ENCODE data around the gene FAM168A.

FAM168A gene

GRCh38 chr11:73554671-73555320 is 43.1 kb downstream of the FAM168A start:
- DNase-seq, result no peak

- DNase-seq, result no peak
Observed at GRCh38 chr11:73553266-73553665, 44.6 kb downstream of the FAM168A start.

- no peak for DNase-seq
Observed at GRCh38 chr11:73551677-73552076, 46.2 kb downstream of the FAM168A start.

GRCh38 chr11:73549376-73549775 is 48.5 kb downstream of the FAM168A start:
- DNase-seq, result no peak

DNA sequence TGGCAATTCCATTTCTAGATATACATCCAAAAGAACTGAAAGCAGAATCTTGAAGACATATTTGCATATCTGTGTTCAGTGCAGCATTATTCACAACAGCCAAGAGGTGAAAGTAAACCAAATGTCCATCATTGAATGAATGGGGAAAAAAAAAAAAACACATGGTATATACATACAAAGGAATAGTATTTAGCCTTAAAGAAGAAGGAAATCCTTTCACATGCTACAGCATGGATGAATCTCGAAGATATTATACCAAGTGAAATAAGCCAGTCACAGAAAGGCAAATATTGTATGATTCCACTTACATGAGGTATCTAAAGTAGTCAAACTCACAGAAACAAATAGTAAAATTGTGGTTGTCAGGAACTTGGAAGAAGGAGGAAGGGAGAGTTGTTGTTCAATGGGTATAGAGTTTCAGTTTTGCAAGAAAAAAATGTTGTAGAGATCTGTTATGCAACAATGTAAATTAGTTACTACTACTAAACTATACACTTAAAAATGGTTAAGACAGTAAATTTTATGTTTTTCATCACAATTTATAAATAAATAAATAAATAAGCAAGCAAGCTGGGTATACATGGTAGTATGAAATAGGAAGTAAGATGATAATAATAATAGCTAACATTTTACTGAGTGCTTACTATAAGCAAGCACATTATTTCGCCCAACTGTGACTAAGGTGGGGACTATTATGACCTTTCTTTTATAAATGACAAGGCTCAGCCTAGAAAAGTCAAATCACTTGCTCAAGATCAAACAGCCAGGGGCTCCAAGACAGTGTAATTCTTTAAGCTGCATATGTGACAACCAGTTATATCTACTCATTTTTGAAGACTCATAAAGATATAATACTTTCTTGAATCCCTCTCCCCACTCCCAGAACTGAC is 50.0 kb downstream of the FAM168A start:
- no peak for DNase-seq

DNA sequence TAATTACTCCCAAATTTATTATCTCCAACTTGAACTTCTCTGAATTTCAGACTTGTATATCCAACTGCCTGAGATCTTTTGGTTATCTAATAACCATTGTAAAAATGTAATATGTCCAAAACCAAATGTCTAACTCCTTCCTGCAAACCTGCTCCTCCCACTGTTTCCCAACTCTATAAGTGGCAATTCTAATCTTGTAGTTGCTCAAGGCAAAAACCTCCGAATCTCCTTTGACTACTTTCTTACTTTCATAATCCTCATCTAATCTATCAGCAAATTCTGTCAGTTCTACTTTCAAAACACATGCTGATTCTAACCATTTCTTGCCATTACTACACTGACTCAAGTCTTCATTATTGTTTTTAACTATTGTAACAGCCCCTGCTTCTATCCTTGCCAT is 55.7 kb downstream of the FAM168A start:
- DNase-seq, result no peak

GRCh38 chr11:73539506-73540084 is 58.3 kb downstream of the FAM168A start:
- no peak for DNase-seq

DNA sequence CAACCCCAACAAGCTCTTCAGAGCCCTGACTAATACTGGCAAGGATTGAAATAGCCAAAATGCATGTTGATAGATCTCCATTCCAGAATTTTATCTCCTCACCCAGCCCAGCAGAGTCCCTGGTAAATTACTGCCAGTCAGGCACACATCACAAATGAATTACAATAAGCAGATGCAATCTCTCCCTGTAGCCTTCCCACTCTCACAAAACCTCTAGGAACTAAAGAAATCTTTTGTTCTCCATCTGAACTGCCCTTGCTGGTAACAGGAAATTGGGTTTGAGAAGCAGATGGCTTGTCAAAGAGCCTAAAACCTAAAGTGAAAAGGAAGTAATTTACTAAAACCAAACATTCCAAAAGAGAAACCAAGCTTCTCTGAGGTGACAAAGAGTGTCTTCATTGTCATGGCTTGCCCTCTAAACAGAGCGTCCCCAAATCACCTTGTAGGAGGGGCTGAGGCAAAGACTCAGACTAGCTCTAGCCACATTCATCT is 59.5 kb downstream of the FAM168A start:
- DNase-seq, result no peak

DNA sequence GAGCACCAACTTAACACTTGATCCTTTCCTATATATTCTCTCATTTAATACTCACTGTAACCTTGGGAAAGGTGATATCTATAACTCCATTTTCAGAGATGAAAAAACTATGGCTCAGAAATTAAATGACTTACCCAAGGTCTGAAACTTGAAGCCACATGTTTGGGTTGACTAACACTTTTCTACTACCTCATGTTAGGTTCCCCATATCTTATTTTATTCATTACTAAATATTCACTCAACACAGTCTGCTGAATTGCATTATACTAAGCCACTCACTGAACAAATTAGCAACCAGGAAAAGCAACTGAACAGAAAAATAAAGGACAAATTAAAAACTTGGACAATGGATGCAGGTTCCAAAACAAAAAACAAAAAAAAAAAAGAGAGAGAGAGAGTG is 59.9 kb downstream of the FAM168A start:
- DNase-seq, result no peak

- no peak for DNase-seq
Observed at GRCh38 chr11:73536961-73537360, 61.0 kb downstream of the FAM168A start.

DNA sequence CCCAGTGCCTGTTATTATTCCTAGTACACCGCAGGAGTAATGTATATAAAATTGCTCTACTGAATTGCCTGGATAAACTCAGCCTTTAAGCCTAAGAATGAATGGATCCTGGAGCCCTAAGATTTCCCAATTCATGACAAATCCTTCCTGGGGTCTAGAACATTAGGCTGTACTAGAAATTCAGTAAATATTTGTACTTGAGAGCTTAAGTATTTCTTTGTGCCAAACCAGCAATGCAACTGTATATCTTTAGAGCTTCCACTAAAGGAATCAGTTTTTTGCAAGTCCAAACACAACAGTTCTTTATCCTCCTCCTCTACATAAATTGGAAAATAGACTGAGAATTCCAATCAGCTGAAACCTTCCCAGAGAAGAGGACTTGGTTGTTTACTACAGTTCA is 65.6 kb downstream of the FAM168A start:
- DNase-seq, result no peak

DNA sequence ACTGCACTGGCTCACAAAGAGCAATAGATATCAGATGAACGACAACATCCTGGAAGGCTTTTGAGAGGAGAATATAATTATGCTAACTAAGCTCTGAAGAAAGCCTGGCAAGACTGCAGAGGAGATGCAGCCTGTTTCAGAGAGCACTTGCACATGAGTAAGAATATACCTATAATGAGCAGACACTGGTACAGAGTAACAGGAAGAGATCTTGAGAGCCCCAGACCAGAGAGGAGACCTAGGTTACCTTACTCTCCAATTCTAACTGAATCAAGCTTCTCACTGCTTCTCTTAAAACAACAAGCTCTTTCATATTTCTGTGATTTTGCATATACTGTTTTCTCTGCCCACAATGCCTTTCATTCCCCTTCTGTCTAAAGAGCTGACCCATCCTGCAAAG is 66.5 kb downstream of the FAM168A start:
- no peak for DNase-seq

DNA sequence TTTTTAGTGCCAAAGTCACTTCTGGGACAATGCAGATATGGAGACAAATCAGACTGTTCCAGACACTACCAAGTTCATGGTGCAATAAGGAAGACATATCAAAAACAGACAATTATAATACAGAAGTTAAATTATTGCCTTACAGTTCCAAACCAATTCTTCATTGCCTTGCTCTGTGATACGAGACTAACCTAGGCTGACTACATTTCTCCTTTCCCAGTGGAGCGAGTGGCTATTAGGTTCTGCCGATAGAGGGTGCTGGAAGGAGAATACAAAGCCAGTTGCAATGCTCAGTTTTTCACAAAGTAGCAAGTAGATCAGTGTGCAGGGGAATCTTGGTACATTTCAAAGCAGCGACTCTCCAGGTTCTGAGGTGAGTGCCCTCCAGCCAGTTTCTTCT is 67.8 kb downstream of the FAM168A start:
- DNase-seq, result no peak

DNA sequence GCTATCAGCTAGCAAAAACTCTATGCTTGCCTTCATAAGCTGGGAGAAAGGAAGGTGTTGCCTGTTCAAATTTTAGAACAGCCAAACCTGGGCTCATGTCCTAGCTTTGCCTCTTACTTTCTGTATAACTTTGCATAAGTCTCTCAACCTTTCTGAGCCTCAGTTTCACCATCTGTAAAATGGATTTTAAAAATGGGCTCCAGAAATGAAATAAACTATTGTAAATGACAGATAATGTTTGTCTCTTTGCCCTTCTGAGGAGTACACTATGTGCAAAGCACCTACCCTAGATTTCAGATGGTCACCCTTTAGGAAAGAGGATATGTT is 68.7 kb downstream of the FAM168A start:
- DNase-seq, result no peak

GRCh38 chr11:73528483-73529203 is 69.3 kb downstream of the FAM168A start:
- no peak for DNase-seq

GRCh38 chr11:73528013-73528412 is 69.9 kb downstream of the FAM168A start:
- DNase-seq, result no peak

GRCh38 chr11:73525611-73526010 is 72.3 kb downstream of the FAM168A start:
- DNase-seq, result no peak

DNA sequence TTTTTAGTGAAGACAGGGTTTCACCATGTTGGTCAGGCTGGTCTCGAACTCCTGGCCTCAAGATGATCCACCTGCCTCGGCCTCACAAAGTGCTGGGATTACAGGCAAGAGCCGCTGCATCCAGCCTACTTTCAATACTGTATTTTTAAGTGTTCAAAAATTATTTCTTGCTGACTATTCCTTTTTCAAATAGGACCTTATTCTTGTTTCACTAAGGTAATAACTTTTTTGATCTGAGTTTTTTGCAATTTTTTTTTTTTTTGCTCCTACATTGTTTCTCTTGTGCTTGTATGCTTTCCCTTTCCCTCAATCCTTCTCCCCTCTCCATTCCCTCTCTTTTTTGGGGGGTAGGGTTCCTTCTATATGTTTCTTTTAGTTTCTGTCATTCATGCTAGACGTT is 73.1 kb downstream of the FAM168A start:
- no peak for DNase-seq

GRCh38 chr11:73521621-73522020 is 76.3 kb downstream of the FAM168A start:
- no peak for DNase-seq

GRCh38 chr11:73520353-73521061 is 77.4 kb downstream of the FAM168A start:
- DNase-seq, result peak; percentile 55

DNA sequence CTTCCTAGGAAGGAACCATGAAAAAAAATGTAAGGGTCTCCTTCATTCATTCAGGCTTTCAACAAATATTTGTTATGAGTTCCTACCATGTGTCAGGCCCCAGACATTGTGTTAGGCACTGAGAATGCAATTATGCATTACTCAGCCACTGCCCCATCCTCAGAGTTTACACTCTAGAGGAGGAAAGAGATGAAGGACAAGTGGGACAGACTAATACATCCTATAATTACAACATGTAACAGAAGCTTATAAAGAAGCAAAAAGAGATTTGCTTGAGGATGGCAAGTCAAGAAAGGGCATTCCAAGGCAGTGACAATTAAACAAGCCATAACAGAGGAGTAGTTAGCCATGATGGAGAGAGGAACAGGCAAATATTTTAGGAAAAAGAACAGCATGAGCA is 78.6 kb downstream of the FAM168A start:
- DNase-seq, result no peak

DNA sequence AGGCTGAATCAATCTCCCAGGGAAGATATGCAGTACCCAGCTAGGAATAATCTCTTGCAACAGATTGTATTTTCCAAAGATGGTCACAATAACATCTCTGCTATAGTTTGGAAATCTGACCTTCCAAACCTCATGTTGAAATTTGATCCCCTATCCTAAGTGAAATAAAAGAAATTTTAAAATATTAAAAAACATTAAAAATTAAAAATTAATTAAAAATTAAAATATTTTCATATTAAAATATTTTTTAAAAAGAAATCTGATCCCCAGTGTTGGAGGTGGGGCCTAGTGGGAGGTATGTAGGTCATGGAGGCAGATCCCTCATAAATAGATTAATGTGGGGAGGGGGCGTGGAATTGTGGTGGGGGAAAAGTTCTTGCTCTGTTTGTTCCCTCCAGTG is 79.7 kb downstream of the FAM168A start:
- DNase-seq, result no peak

DNA sequence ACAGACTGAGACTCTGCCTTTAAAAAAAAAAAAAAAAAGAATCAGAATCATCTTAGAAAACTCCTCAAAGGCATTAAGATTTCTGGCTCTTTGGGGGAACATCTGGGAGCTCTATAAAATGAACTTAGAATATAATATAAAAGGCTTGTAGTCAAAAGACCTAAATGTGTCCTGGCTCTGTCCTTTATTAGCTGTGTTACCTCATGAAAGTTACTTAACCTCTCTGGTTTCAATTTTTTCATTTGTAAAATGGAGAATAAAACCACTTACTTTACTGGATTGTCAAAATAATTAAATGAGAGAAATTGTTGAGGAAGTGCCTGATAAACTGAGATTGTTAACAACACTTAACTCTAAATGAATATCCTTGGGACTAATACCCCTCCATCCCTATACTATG is 81.8 kb downstream of the FAM168A start:
- DNase-seq, result no peak
